HCT116 (cell line): ENCODE measurements around the gene IMMP2L. TPM values are rescaled to one million over a fixed set of nuclear protein-coding genes. Genes with fewer than 3 reads are reported as not detected.

Experiments used
- ATAC-seq: fragments of 200-7000 bp; cut with Tn5 transposase; 2 replicates; pipeline ENCODE4 v1.9.1; 2020; ENCODE audit warnings: mild to moderate bottlenecking, moderate library complexity
- BruUV-seq: library from RNA; stranded (reverse); fragments of 400-500 nt; replicated peaks from 2 replicates; lab custom pipeline; 2021; lab: Mats Ljungman, UMichigan
- CTCF ChIA-PET: fragments of 300-600 bp; sonication (Branson Sonifier 250); formaldehyde crosslinking; loops from one replicate; lab custom pipeline; 2021; ENCODE audit warnings: antibody characterized with exemption; lab: Charles Lee
- POLR2A ChIA-PET: fragments of 300-600, 350-600 bp; sonication (Branson Sonifier 250); formaldehyde crosslinking; loops from one replicate; lab custom pipeline; 2021; ENCODE audit warnings: antibody characterized with exemption; lab: Charles Lee
- RAD21 ChIA-PET, 2 experiments: fragments of 300-600 bp; sonication (Branson Sonifier 250); formaldehyde crosslinking; loops; one replicate each; lab custom pipeline; 2023; ENCODE audit warnings: low total read pairs in 2 of 2; ENCODE audit not compliant: uncharacterized antibody in 2 of 2, unreplicated experiment in 2 of 2, low non-redundant PET in 1 of 2; lab: Charles Lee
- DNase-seq: peaks from one replicate; pipeline ENCODE4 v3.0.0-alpha.2; 2010; ENCODE audit warnings: low read depth, low spot score
- H2AFZ ChIP-seq: fragments of 200-600 bp; shearing (Covaris generic), sonication (generic); 2 replicates; pipeline ENCODE4 v1.6.1; 2017; ENCODE audit warnings: low read depth, mixed run types, mixed read lengths, antibody characterized with exemption, low read length; ENCODE audit not compliant: poor library complexity, severe bottlenecking
- H3K27ac ChIP-seq: 2 replicates; pipeline ENCODE4 v1.5.1; 2012; ENCODE audit warnings: low read depth, low read length
- H3K27me3 ChIP-seq: fragments of 200-600 bp; sonication (generic); 2 replicates; pipeline ENCODE4 v1.6.1; 2016; ENCODE audit warnings: mixed run types, low read length, mixed read lengths; ENCODE audit not compliant: insufficient read depth
- H3K36me3 ChIP-seq, 2 experiments: fragments of 200-500 bp in 1 of 2; fragments of 200-600 bp in 1 of 2; sonication (Bioruptor generic) in 1 of 2; sonication (generic) in 1 of 2; 2 replicates each; pipeline versions ENCODE4 v1.5.1 to v1.6.1; 2014 to 2016; ENCODE audit warnings: low read length in 2 of 2, inconsistent platforms in 1 of 2, mixed read lengths in 1 of 2, mixed run types in 1 of 2; ENCODE audit not compliant: insufficient read depth in 2 of 2, control insufficient read depth in 1 of 2
- H3K4me1 ChIP-seq, 2 experiments: fragments of 200-600 bp in 1 of 2; sonication (generic) in 1 of 2; 2 replicates each; pipeline versions ENCODE4 v1.5.1 to v1.6.1; 2012 to 2017; ENCODE audit warnings: low read length in 2 of 2, inconsistent platforms in 1 of 2, mild to moderate bottlenecking in 1 of 2, mixed read lengths in 1 of 2, mixed run types in 1 of 2, moderate library complexity in 1 of 2; ENCODE audit not compliant: insufficient read depth in 2 of 2, control insufficient read depth in 1 of 2
- H3K4me2 ChIP-seq: fragments of 200-600 bp; sonication (generic); 2 replicates; pipeline ENCODE4 v1.6.1; 2017; ENCODE audit warnings: mixed run types, low read length, mixed read lengths
- H3K4me3 ChIP-seq, 2 experiments: fragments of 200-600 bp in 1 of 2; sonication (generic) in 1 of 2; replicated peaks in 1 of 2; 2 replicates each; pipeline ENCODE4 v1.5.1; 2011 to 2016; ENCODE audit warnings: low read length in 2 of 2, control low read depth in 1 of 2, low read depth in 1 of 2, mild to moderate bottlenecking in 1 of 2, mixed read lengths in 1 of 2, mixed run types in 1 of 2
- H3K79me2 ChIP-seq: fragments of 200-600 bp; sonication (generic); 2 replicates; pipeline ENCODE4 v1.6.1; 2017; ENCODE audit warnings: mild to moderate bottlenecking, mixed run types, low read length, moderate library complexity, mixed read lengths; ENCODE audit not compliant: insufficient read depth
- H3K9ac ChIP-seq: fragments of 200-600 bp; sonication (generic); 2 replicates; pipeline ENCODE4 v1.6.1; 2016; ENCODE audit warnings: low read length, mixed read lengths
- H3K9me2 ChIP-seq: fragments of 200-600 bp; sonication (generic), shearing (Covaris generic); 2 replicates; pipeline ENCODE4 v1.6.1; 2017; ENCODE audit warnings: mixed run types, mild to moderate bottlenecking, moderate library complexity; ENCODE audit not compliant: insufficient read depth
- H3K9me3 ChIP-seq, 2 experiments: fragments of 200-500 bp in 1 of 2; fragments of 200-600 bp in 1 of 2; sonication (Bioruptor generic) in 1 of 2; sonication (generic) in 1 of 2; 2 replicates each; pipeline ENCODE4 v1.6.1; 2014 to 2017; ENCODE audit warnings: low read length in 2 of 2, mixed read lengths in 2 of 2, inconsistent platforms in 1 of 2, low read depth in 1 of 2, mild to moderate bottlenecking in 1 of 2, mixed run types in 1 of 2, moderate library complexity in 1 of 2; ENCODE audit not compliant: control insufficient read depth in 1 of 2, insufficient read depth in 1 of 2
- H4K20me1 ChIP-seq: fragments of 200-600 bp; sonication (generic), shearing (Covaris generic); 2 replicates; pipeline ENCODE4 v1.6.1; 2017; ENCODE audit warnings: mixed run types, mild to moderate bottlenecking, moderate library complexity; ENCODE audit not compliant: insufficient read depth
- CEBPB ChIP-seq: IDR thresholded peaks from 2 replicates; pipeline ENCODE4 v1.6.1; 2012; ENCODE audit warnings: low read depth
- ELF1 ChIP-seq: IDR thresholded peaks from 2 replicates; pipeline ENCODE4 v1.6.1; 2012; ENCODE audit warnings: low read depth, borderline replicate concordance
- EZH2 ChIP-seq: fragments of 200-600 bp; sonication (generic); IDR thresholded peaks from 2 replicates; pipeline ENCODE4 v1.6.1; 2017; ENCODE audit warnings: antibody characterized with exemption, mixed run types
- EZH2phosphoT487 ChIP-seq: fragments of 200-600 bp; IDR thresholded peaks from 2 replicates; pipeline ENCODE4 v1.6.1; 2018; ENCODE audit warnings: antibody characterized with exemption, borderline replicate concordance
- MAX ChIP-seq: IDR thresholded peaks from 2 replicates; pipeline ENCODE4 v1.6.1; 2012
- POLR2A ChIP-seq: IDR thresholded peaks from 2 replicates; pipeline ENCODE4 v1.7.0; 2011; ENCODE audit warnings: borderline replicate concordance; ENCODE audit not compliant: insufficient read depth, insufficient read length; ENCODE audit errors: extremely low read depth
- POLR2AphosphoS5 ChIP-seq: IDR thresholded peaks from 2 replicates; pipeline ENCODE4 v1.6.1; 2011; ENCODE audit warnings: mild to moderate bottlenecking, low read depth, low read length, moderate library complexity
- RAD21 ChIP-seq: IDR thresholded peaks from 2 replicates; pipeline ENCODE4 v1.6.1; 2012; ENCODE audit warnings: low read depth, mild to moderate bottlenecking
- REST ChIP-seq: IDR thresholded peaks from 2 replicates; pipeline ENCODE4 v1.6.1; 2012; ENCODE audit warnings: low read depth
- SIN3A ChIP-seq: IDR thresholded peaks from 2 replicates; pipeline ENCODE4 v1.6.1; 2012; ENCODE audit warnings: low read depth
- SP1 ChIP-seq: IDR thresholded peaks from 2 replicates; pipeline ENCODE4 v1.6.1; 2012; ENCODE audit warnings: low read depth
- YY1 ChIP-seq: IDR thresholded peaks from 2 replicates; pipeline ENCODE4 v1.6.1; 2011; ENCODE audit warnings: low read length, low read depth, moderate library complexity, mild to moderate bottlenecking; ENCODE audit not compliant: insufficient replicate concordance; ENCODE audit errors: extremely low read depth
- ZFX ChIP-seq: fragments of 450-650 bp; IDR thresholded peaks from 2 replicates; pipeline ENCODE4 v1.6.1; 2017
- ZNF274 ChIP-seq: fragments of 200-500 bp; sonication (Bioruptor generic); IDR thresholded peaks from 2 replicates; pipeline ENCODE4 v1.6.1; 2014; ENCODE audit warnings: mild to moderate bottlenecking, low read depth, low read length, inconsistent platforms
- intact Hi-C: fragments of 100-400 bp; cut with micrococcal nuclease; formaldehyde crosslinking; loops from 2 replicates; pipeline ENCODE4 v1.10.0; 2022
- total RNA-seq: library from RNA; stranded (reverse); gene quantifications from one replicate; pipeline ENCODE4 v1.2.1, GENCODE V29; 2021; ENCODE audit not compliant: unreplicated experiment

The IMMP2L gene
- total RNA-seq, 1 experiment from 2014 or later: 21.1 TPM

GRCh38 chr7:111030336-111030735 lies 532.0 kb downstream of the IMMP2L start (continued):
- TF ChIP-seq MAX (no peak), EZH2 (no peak), EZH2phosphoT487 (no peak), ELF1 (no peak), CEBPB (no peak), REST (no peak), SIN3A (no peak), ZFX (no peak)

DNA sequence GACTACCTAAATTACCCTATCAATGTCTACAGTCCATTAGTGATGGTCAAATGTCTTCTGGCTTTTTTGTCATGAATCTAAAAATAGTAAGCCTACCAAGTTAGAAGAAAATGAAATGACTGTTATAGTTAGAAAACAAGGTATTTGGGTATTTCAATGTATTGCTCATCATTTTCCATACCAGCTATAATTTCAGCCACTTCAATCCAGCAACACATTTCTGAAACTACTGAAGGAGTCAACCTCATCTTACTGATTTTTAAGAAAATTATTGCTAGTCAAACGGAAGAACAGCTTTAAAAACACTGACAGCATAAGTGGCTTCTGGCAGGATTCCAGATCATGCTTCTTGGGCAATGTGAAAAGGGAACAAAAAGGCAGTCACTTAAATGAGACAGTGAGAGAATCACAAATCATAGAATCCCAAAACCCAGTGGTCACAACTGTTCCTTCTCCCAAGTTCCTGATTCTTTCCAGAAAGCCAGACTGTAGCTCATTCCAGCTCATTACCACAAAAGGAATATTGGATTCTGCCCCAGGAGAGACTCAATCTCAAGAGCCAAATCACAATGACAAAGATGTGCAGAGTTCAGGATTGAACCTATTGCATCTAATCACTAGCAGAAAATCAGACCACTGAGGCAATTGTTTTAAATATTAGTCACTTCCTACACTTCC lies 532.6 kb downstream of the IMMP2L start:
- Histone ChIP-seq H3K9me3 (no peaks in the 10 kb centered on the region), H3K9ac (no peak overlapping the region), H2AFZ (no peak overlapping the region), H3K4me2 (no peak overlapping the region), H3K9me2 (no peaks in the 10 kb centered on the region), H4K20me1 (no peaks in the 10 kb centered on the region), H3K27me3 (no peaks in the 10 kb centered on the region), H3K4me3 (no peak overlapping the region), H3K79me2 (no peaks in the 10 kb centered on the region), H3K27ac (no peak overlapping the region), H3K36me3 (no peaks in the 10 kb centered on the region), H3K4me1 (no peaks in the 10 kb centered on the region)
- ChIA-PET RAD21 (no interaction called here), CTCF (no interaction called here), POLR2A (no interaction called here)
- TF ChIP-seq CEBPB: no peak
- no peak for TF ChIP-seq YY1
- no peak for TF ChIP-seq SIN3A
- no peak for TF ChIP-seq SP1
- no peak for TF ChIP-seq POLR2A
- TF ChIP-seq RAD21: no peak
- no peak for TF ChIP-seq POLR2AphosphoS5
- TF ChIP-seq ZNF274: no peak
- no peak for ATAC-seq
- DNase-seq: no peak
- BruUV-seq: no TSS peak
- intact Hi-C loops: no loop called here
